Measurements from ENCODE around the gene IPCEF1.
"Not testable (repeated sequence)": the region's sequence is repeated elsewhere in the genome, so short reads cannot be mapped to it uniquely, and the experiment has no call there.

The IPCEF1 gene

DNA sequence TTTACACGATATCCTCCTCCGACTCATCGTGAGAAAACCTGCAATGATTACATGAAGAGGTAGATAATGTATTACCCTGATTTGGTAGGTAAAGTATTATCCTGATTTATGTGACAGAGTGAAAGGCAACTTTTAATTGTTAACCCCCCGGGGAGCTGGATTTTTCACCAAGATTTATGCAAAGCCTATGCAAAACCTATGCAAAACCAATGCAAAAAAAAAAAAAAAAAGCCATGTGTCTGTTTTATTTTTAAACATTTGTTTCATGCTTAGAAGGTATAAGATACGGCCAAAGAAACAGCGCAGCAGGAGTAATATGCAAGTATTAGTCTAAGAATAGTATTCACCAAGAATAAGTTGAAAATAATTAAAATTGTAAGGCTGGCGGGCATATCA is 109.9 kb downstream of the IPCEF1 start:
- DNase-seq (ENCODE audit: low read depth): no peak

DNA sequence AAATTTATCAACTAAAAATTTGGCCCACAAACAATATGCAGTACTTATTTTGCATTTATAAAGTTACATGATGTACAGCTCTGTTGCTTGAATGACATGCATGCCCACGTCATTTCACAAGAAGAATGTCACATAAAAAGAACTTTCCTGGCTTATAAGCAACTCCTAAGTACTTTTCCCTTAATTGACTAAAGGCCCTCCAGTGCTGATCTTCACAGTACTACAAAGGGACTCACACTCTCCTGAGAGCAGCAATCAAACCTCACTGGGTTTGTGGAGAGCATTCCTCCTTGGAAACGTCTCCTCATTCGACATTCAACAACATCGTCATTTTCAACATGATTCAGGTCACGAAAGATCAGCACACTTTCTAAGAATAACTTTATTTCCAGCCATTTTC is 111.1 kb downstream of the IPCEF1 start:
- no peak for DNase-seq (ENCODE audit: low read depth)

DNA sequence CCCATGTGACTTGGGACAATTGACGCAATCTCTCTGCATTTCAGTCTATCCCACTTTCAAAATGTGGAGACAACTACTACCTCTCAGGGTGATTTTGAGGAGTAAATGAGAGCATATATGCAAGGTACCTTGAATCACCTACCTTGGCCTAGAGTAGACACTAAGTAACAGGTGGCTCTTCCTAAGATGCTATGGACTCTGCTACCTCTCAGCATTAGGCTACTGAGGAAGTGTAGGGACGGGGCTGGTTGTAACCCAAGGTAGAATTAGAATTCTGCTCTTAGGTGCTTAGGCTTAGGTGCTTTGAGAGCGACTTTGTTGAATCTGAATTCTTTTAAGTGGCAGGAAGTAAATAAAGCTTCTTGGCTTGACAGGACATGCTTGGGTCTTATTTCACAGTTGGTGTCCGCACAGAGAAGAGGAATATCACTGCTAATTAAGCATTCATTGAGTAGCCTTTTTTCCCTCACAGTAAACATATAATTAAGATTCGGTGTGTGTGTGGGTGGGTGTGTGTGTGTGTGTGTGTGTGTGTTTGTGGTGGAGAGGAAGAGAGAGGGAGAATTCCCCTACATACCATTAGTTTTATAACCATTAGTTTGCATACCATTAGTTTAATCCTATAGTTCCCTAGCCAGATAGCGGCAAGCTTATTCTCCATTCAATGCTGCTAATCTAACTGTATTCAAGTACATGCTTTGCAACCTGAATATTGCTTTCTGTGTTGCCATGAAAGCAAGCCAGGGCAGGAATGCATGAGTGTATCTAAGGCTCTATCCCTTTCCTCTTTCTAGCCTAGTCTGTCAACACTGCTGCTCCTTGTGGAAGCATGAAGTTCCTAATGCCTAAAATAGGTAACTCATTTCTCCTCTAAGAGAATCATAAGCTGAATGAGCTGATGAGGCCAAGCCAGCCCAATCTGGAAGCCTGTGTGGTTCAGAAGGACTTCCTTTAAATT is 112.5 kb downstream of the IPCEF1 start:
- DNase-seq (ENCODE audit: low read depth): no peak

DNA sequence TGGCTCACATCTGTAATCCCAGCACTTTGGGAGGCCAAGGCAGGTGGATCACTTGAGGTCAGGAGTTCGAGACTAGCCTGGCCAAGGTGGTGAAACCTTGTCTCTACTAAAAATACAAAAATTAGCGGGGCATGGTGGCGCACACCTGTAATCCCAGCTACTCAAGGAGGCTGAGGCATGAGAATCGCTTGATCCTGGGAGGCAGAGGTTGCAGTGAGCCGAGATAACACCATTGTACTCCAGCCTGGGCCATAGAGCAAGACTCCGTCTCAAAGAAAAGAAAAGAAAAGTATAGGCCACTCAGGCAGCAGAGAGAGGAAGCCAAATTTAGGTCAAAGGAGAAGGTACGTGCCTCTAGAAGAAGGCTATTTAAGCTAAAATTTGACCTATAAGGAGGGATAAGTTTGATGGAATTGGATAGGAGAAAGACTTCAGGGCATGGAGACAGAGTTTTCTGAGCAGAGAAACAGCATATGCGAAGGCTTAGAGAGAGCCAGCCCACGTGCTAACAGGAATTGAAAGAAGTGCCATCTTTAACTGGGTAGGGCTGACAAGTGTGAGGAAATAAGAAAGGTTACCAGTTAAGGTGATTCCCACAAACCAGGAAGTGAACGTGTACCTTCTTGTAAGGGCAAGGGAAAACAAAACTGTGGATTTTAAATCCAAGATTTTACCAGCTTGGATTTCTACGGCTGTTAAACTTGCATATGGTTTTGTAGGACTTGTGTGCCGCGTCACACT is 113.8 kb downstream of the IPCEF1 start:
- no peak for DNase-seq (ENCODE audit: low read depth)

DNA sequence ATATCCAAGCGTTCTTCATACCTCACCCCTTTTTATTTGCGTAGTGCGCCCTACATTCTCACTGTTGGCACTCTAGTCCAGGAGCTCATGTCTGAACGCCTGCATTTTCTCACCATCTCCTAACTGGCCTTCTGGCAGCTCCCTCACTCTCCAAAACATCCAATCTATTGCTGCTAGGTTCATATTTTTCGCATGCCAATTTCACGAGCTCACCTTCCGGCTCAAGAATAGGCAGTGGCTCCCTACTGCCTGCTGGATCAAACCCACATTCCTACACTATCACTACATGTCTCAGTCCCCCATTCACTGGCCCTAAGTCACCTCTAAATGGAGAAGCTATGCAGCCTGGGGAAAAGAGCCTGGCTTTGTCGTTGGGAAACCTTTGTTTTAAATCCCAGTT is 115.0 kb downstream of the IPCEF1 start:
- no peak for DNase-seq (ENCODE audit: low read depth)

DNA sequence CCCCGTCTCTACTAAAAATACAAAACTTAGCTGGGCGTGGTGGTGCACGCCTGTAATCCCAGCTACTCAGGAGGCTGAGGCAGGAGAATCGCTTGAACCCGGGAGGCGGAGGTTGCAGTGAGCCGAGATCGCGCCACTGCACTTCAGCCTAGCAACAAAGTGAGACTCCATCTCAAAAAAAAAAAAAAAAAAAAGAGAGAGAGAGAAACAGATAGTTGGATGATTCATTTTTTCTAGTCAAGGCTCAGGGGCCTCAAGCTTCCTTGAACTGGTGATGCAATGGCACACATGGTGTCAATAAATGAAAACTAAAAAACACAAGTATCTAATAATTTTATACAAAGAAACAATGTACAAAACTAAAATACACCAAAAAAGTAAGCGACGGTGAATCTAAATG is 115.5 kb downstream of the IPCEF1 start:
- DNase-seq (ENCODE audit: low read depth): not testable (repeated sequence)

DNA sequence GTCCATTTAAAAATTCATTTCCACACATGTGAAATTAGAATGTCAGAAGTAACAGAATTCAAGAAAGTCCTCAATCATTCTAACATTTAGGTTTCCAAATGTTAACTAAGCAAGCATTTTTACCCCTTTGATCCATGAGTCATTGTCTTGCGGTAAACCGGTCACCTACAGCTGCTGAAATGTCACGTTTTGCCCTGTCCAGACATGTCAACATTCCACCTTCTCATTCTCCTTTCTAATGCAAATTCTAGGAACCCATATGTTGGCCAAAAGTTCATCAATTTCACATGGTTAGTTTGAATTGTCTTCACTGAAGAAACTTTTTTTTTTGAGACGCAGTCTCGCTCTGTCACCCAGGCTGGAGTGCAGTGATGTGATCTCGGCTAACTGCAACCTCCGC is 117.2 kb downstream of the IPCEF1 start:
- no peak for DNase-seq (ENCODE audit: low read depth)

DNA sequence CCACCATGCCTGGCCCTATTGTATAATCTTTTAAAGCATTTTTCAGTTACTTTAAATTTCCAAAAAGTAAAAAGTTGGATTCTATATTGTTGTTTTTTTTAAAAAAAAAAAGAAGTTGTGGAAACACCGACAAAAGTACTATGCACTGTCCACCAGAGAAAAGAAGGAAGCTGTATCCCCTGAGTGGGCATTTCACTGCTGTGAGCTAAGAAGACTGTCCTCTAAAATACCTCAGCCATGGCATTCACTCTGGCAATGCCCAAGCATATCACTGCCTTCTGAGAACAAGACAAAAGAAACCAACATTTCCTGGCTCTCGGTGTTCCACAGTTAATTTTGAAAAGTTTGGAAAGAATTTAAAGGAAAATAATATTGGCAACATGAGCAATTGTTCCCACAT is 117.8 kb downstream of the IPCEF1 start:
- no peak for DNase-seq (ENCODE audit: low read depth)

DNA sequence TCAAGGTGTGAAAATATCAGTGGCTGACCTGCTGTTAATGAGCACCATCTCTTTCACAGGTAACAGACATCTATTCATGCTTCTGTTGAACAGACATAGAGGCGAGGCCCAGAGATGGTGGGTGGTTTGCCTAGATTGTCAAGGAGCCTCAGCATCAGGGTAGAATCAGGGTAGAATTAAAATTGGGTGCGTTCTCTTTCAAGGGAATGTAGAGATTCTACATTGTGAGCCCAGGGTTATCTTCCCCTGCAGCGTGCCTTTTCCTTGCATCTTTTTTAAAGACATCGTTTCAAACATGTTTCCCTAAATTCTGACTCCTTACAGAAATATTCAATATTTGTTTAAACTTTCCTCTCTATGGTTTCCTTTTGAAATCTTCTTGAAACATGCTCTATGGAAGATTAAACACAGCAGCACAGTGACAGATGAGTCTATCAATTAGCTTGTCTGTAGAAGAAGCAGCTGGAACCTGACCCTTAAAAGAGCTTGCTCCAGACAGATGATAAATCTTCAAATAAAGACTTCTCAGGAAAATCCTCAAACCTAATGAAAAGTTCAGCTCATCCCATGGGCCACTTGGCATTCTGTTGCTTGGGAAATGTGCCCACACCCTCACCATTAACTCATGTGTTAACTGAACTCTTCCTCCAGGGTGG is 119.8 kb downstream of the IPCEF1 start:
- no peak for DNase-seq (ENCODE audit: low read depth)

DNA sequence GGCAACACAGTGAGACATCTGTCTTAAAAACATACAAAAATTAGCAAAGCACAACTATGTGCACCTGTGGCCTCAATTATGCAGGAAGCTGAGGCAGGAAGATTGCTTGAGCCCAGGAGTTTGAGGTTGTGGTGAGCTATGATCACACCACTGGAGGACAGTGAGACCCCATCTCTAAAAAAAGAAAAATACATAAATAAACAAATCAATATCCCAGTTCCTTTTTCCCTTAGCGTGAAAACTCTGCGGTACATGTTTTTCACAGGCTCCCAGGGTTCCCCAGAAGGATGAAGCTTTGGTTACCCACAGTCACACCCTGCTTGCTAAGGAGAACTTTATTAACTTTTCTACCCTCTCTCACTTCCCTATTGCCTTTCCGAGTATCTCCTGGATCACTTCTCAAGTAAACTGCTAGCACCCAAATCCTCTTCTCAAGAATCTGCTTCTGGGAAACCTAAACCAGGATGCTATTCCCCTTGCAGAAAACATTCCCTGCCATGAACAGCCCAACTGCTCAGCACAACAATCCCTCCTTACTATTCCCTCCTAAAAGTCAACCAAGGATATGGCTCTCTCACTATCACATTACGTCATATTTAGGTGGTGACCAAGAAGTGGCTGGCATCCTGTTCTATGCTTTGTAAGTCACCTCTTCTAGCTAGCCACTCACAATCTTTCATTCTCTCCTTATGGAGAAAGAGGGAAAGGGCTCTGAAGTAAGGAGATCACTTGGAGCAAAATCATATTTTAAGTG is 122.4 kb downstream of the IPCEF1 start:
- DNase-seq (ENCODE audit: low read depth): no peak

DNA sequence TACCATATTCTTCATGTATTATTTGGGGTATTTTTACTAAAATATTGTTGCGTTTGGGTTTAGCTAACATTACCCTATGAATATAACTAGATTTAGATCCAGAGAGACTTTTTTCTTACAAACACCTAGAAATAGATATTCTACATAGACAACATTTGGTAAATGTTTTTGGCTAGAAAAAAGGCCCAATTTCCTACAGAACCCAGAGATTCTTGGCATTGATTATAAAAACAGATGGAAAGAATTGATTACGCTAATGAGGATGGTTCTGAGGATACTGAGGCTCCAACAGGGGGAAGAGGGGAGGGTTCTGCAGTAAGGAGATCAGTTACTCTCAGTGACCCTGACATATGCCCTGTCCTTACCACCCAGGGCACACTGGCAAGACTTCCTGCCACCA is 123.2 kb downstream of the IPCEF1 start:
- DNase-seq (ENCODE audit: low read depth): no peak

DNA sequence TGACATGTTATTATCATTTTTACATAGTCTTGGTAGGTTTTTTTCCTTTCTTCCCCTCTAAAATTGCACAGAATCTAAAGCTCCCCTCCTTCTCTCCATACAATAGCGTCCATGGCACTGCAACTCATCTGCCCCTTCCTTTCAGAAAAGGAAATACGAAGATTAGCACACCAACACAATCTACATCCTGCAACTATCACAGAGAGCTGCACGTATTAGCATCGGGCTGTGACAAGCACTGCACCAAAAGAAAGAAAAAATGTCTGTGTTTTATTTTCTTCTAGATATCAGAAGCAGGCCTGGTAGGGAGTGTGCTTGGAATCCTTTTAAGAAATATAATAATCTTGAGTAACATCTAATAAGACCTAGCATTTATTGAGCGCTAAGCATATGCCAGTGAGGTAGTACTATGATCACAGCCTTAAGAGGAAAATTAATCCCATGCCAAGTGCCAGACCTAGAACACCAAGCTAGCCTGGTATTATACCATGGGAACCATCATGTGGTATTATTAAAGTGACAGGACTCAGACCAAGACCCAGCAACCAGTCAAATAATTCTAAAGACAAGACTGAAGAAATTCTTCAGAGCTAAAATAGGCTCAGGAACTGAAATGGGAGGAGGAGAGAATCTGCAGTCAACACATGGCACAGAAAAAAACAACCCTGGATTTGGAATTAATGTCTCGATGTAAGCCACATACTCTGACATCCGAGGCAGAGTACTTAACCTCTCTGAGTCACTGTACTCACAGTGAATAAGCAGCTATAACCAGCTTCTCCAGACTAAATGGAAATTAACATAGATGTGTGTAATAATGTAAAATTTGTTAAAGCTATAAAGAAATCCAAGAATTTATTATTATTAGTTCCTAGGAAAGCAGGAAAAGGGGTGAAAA is 124.3 kb downstream of the IPCEF1 start:
- no peak for DNase-seq (ENCODE audit: low read depth)

DNA sequence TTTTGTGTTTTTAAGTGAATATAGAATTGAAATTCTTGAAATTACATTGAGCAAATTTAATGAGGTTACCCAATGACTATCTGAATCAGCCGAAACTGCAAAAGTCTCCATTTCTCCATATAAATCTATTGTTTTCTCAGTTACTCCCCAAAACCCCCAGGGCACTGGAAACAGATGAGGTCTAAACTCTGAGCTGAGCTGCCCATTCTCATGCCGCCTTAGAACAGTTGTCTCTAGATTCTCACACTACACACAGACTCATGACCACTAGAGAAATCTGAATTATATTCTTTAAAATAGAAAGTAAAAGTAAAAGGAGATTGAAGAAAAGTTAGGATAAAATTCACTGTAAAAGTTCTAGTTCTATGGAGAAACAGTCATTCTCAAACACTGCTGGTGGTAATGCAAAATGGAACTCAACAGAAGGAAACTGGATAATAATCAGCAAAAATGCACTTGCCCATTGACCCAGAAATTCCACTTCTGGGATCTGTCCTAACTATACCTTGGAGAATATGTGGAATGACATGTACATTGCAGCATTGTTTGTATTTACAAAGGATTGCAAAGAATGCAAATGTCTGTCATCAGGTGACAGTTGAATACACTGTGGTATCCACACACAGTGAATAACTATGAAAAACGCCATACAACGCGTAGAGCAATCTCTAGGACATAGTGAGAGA is 125.5 kb downstream of the IPCEF1 start:
- no peak for DNase-seq (ENCODE audit: low read depth)

DNA sequence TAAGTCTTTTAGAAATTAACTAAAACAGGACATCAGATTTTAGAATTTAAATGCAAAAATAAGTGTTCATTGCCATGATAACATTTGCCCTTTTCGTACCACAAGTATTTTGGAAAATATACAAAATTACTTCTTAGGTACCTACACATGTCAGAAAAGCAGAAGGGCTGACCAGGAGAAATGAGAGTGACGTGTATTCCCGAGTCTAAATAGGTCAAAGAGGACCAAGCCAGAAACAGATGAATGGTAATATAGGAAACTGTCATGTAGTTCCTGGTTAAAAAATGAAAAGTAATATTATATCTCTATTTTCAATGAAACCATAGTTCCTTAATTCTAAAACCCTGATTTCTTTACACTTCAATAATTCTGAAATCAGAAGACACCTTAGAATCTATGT is 126.2 kb downstream of the IPCEF1 start:
- DNase-seq (ENCODE audit: low read depth): no peak

DNA sequence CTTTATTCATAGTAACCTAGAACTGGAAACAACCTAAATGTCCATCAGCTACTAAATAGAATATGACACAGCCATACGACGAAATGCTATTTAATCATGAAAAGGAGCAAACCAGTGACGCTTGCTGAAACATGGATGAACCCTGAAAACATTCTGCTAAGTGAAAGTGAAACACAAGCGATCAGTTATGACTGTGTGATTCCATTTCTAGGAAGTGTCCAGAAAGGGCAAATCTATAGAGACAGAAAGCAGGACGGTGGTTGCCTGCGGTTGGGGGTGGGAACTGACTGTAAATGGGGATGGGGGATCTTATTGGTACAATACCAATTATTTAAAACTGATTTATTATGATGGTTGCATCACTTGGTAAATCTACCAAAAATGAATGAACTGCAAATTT is 126.8 kb downstream of the IPCEF1 start:
- peak; percentile 16 for DNase-seq (ENCODE audit: low read depth)

DNA sequence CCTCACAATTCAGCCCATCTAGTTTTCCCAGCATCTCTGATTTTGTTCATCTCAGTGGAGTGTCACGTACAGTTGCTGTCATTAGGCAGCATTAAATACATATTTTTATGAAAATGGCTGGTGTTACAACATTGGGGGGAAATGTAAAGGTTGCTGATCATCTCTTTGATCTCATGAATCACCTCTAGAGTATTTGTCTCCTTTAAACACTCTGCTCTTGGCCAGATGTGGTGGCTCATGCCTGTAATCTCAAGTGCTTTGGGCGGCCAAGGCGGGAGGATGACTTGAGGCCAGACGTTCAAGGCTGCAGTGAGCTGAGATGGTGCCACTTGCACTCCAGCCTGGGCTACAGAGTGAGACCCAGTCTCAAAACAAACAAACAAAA is 128.1 kb downstream of the IPCEF1 start:
- DNase-seq (ENCODE audit: low read depth): no peak

DNA sequence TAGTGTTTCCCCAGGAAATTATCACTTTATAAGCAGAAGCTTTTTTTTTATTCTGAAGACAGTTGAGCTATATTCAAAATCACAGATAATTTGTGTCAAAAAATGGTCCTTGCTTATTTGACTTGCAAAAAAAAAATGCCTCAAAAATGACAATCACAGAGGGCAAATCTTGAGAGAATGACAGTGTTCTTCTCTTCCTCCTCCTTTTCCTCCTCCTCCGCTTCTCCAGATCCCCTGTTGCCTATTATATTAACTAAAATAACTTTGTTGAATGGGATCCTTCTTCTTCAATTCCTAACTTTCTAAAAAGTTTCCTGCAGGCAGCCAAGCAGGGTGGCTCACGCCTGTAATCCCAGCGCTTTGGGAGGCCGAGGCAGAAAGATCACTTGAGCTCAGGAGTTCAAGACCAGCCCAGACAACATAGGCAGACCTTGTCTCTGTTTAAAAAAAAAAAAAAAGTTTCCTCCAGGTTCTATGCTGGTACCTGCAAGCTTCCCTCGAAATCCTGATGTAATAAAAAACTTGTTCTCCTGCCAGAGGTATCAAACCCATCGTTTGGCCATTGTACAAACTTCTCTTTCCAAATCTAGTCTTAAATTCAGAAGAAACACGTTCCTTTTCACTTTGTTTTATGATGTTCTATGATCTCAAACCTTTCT is 128.6 kb downstream of the IPCEF1 start:
- DNase-seq (ENCODE audit: low read depth): no peak

DNA sequence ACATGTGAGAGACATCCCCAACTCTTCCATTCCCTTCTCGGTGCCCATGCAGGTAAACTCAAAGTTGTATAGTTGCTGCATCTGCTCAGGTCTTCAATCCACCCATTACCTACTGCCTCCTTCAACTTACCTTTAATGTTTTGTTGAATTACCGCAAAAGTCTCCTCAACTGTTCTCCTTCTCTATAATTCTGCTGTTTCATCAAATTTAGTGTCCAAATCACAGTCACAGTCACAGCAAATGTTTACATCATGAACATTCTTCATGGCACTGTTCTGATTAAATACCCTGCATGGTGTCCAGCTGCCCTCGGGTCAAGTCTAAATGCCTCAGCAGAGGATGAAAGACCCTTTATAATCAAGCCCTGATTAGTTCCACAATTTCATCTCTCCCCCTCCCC is 130.1 kb downstream of the IPCEF1 start:
- no peak for DNase-seq (ENCODE audit: low read depth)

DNA sequence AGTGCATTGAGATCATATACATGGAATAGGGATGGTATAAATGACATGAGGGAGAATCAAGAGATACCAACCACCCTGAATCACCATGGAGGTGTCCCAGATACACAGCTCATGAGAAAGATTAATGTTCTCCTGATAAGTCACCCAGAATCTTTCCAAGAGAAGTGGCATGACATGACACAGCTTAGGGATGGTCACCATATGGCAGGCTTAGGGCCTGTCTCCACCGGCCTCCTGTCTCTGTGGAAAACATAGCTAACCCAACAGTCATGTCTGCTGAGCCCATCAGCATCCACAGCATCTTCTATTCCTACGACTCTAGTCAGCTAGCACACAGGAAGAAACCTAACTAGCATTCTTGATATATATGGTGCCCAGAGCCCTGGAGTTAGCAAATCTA is 133.3 kb downstream of the IPCEF1 start:
- no peak for DNase-seq (ENCODE audit: low read depth)

DNA sequence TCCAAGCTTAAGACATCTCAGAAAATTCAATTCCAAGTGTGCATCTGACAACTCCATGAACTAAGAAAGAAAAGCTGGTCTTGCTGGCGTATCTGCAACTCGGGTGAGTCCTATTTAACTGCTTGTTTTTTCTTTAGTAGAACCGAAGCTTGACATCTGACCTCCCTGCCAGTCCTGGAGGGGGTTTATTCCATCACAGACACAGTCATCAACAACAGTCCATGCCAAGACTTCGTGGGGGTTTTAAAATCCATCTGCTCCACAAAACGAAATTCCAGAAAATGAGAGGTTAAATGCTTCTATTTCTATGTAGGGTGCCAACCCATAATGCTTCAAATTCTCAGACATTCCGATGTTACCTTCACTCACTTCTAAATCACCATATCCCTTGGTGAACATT is 133.9 kb downstream of the IPCEF1 start:
- DNase-seq (ENCODE audit: low read depth): no peak

Data from stimulated activated CD8-positive, alpha-beta memory T cell treated with anti-CD3 and anti-CD28 coated beads, Interleukin-12 subunit alpha, Interleukin-12 subunit beta, amount 100 ng/mL, for 4 hours (primary cell).